GM11168 (cell line): ENCODE results near the gene ADD3.
"Not testable (repeated sequence)": the region's sequence is repeated elsewhere in the genome, so short reads cannot be mapped to it uniquely, and the experiment has no call there.

ENCODE experiments used
- in situ Hi-C: fragments of 300-500 bp; cut with MboI; formaldehyde crosslinking; loops from one replicate; pipeline ENCODE4 v1.12.0; 2022; ENCODE audit warnings: low sequenced_read_pairs; ENCODE audit not compliant: unreplicated experiment

The ADD3 gene

DNA sequence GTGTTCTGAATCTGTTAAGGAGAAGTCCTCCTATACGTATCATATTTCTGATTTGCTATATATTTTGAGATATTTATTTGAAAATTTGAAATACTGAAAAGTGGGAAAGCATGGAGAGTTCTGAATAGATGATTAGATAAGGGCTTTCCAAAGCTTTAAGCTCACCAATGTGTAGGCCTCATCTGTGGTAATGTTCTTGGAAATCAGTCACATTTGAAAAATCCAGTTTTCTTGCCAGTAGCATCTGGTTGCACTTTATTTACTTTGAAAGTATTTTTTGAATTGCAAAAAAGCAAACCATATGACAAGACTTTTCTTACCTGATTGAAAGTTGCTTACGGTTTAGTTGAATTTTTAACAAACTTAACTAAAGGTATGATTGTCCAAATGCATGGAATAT lies 21.7 kb downstream of the ADD3 start:
- in situ Hi-C loops = no loop called here

DNA sequence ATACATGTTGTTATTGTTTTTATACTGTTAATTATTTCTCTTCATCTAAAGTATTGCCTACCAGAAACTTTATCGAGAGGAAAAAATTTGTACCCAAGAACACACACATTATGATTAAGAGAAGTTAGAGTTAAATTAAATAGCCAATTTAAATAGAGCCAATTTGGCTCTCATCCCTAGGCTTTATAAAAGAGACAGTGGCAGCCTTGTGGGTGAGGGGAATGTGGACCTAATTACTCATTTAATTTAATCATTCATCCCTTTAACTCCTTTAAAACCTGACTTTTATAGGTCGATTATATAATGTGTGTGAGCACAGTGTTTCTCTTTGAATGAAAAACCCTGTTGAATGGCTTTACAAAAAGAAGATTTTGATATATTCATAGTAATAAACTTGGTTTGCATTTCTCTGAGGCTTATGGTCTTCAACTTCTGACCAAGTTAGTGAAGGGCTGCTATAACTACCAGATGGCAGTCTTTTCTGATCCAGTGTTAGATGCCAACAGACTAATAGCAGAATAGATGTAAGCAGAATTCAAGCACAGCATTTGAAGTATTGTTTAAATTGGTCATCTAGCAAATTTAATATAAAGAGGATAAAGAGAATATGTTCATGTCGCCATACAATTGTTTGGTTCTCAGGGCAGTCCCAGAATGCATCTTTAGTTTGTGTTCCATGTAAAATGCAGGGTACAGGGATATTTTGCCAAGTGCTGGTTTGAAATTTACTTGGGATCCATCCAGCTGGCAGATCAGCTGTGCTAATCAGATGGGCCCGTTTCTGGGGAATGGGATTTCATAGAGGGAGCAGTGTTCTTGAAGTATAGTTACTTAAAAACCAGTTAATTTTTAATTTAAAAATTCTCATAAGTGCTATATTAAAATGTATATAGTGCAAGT lies 25.3 kb downstream of the ADD3 start:
- in situ Hi-C loops = no loop called here

- in situ Hi-C loops = no loop called here
These were observed 26.0 kb downstream of the ADD3 start for GRCh38 chr10:110033701-110034235.

GRCh38 chr10:110034596-110034995 lies 26.8 kb downstream of the ADD3 start:
- in situ Hi-C loops = no loop called here

DNA sequence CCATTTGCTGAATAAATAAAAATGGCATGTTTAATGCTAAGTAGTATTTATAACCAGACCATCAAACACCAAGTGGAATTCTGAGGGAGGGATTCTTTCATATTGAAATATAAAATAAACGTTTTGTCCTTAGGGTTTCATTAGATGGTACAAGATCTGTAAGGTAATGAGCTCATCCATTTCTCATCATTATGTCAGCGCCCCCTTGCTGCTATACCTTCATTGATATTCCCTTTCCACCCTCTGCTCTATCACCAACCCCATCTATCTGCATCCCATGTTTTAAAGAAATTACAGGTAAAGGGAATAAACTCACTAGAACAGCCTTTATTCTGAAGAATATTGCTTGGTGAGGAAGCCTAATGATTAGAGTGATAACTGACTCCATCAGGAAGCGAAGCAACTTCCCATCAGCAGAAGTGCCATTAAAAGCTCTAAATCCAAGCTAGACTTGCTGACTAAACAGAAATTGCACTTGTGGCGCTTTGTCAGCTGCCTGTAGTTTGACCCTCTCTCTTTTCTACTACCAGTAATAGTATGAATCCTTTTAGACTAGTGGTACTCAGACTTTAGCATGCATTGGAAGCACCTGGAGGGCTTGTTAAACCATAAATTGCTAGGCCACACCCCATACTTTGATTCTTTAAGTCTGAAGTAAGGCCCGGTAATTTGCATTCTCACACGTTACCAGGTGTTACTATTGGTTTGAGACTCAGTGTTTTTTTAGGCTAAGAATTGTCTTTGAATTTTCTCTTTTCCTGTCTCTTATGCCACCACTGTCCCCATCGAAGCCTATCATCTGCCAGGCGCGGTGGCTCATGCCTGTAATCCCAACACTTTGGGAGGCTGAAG lies 27.5 kb downstream of the ADD3 start:
- in situ Hi-C loops = no loop called here

DNA sequence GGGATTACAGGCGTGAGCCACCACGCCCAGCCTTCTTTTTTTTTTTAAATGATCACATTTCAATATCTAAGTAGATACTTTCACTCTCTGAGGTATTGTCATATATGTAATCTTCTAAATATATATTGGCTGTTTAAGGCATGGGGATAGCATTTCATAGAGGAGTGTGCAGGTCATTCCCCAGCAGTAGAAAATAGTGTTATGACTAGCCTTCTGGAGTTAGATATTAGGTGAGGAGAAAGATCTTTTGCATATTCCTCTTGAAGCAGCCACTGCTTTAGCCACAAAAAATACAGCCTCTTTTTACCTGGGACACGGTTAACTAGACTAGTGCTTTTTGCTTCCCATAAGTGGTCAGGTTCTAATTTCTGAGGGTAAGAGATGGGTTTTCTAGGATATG lies 28.9 kb downstream of the ADD3 start:
- in situ Hi-C loops = no loop called here

DNA sequence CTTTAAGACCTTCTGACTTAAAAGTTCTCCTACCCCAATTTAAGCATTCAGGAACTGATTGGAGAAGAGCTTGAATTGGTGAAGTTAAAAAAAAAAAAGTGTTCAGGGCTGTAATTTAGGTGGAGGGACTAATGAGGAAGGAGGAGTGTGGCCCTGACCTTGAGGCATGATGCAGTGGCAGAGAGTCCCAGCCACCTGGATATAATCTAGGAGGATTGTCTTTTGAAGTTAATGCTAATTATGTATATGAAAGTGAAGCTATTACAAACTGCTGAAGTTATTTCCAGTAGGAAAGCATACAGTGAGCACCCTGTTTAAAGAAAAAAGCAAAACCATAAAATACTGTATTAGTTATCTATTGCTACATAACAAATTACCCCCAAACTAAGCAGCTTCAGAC lies 31.5 kb downstream of the ADD3 start:
- in situ Hi-C loops = no loop called here

GRCh38 chr10:110040108-110040507 lies 32.3 kb downstream of the ADD3 start:
- in situ Hi-C loops = no loop called here

DNA sequence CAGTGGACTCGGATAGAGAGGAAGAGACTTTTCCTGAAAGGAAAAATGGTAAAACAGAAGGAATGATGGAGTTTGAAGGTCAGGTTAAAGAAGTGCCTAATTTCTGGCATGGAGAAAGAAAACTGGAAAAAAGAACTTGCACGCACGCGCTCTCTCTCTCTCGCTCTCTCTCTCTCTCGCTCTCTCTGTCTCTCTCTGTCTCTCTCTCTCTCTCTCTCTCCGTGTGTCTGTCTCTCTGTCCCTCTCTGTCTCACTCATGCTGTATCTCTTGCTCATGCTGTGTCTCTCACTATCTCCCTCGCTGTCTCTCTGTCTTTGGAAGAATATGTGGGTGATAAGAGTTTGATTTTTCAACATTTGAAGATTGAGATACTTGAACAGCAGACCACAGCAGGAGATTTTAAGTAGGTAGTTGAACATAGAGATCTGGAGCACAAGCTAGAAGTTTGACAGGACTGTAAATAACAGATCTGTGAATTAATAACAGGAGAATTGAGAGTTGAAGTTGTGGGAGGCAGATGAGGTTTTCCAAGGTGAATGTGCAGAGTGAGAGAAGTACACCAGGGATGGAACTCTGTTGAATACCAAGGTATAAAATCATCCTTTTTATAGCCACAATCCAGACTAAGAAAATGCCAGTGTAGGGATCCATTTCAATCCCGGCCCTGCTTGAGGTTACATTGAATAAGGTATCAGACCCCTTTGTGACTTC lies 33.1 kb downstream of the ADD3 start:
- in situ Hi-C loops = no loop called here

GRCh38 chr10:110041479-110041829 lies 33.7 kb downstream of the ADD3 start:
- in situ Hi-C loops = no loop called here

DNA sequence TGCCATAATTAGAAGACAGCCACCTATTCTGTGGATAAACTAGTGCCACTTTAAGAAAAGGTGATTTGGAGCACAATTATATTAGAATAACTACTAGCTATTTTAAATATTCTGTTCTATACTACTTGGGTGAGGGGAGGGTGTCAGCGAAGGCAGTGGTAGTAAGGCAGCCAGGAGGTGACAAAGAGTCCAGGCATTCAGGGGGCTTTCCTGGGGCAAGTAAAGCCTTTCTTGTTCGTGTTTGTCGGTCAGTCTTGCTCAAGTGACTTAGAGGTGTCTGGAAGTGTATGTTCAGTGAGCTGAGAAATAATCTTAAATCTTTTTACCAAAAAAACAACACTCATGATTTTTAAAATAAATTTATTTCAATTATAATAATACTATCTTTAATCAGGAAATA lies 34.4 kb downstream of the ADD3 start:
- in situ Hi-C loops = no loop called here

DNA sequence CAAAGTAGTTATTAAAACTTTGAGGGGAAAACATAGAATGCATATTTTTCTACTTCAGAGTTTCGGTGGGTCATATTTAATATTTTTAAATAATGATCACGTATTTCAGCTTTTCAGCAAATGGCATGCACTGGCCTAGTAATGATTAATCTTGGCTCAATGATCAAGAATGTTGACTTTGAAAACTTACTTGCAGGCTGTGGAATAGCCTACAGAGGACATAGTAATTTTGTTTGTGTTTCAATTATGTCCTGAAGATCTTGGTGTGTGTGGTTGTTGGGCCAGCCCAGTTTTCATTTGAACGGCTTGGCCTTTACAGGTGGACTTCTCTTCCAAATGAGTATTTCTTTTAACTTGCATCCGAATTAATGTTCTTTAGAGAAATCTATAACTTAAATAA lies 35.1 kb downstream of the ADD3 start:
- in situ Hi-C loops = no loop called here

DNA sequence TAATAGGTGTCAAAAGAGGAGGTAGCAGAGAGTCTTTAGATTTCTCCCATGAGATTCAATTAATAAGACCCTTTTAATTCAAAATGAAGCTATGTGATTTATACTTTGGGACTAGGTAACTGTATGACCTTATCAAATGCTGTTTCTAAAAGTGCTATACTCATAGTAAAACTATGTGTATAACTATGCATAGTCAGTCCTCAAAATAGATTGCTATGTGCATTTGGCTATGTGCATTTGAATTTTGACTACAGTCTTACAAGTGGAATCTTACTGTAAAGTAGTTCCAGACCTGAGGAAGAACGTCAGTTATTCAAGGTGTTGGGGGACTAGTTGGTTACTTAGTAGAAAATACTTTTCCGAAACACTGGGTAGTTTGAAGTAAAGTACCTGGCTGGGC lies 36.9 kb downstream of the ADD3 start:
- in situ Hi-C loops = no loop called here

GRCh38 chr10:110045772-110046171 lies 38.0 kb downstream of the ADD3 start:
- in situ Hi-C loops = no loop called here

GRCh38 chr10:110048145-110048544 lies 40.4 kb downstream of the ADD3 start:
- in situ Hi-C loops = not testable (repeated sequence)

- in situ Hi-C loops = no loop called here
These were observed 41.0 kb downstream of the ADD3 start for GRCh38 chr10:110048781-110049180.

- in situ Hi-C loops = not testable (repeated sequence)
These were observed 42.3 kb downstream of the ADD3 start for GRCh38 chr10:110049889-110050591.

- in situ Hi-C loops = no loop called here
These were observed 43.7 kb downstream of the ADD3 start for GRCh38 chr10:110051487-110051886.

DNA sequence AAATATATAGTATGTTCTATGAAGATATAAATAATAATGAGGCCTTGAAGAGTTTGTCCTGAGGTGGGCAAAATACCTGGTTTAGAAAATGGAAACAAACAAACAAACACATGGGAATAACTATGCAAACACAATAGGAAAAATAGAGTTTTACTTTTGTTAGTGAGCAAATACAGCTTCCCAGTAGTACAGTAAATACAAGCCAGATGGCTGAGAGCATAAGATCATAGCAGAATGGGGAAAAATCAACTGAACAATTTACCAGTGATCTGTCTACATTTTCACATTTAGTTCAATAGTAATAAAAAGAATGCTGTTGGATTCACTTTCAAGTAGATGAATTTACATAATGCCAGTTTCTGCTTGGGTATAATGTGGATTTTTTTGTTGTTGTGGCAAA lies 45.1 kb downstream of the ADD3 start:
- in situ Hi-C loops = no loop called here

DNA sequence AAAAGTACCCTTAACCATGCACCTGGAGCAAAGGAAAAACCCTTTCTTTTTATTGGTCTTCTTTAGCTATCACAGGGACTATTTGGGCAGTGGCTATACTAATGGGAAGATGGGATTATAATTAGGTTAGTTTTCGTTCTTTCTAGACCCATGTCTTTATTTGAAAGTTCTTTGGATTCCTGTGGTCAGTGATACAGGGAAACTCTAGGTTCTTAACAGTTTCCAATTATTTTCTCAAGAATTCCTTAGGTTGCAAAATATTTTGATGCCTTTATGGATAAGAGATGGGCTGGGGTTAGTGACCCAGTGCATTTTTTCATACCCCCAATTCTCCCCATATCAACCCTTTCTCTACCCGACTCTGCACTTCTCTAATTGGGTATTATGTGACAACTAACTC lies 49.0 kb downstream of the ADD3 start:
- in situ Hi-C loops = no loop called here
